Kidney tubule cell (primary cell): Measurements from ENCODE around the gene NEU3.

ENCODE experiments used
- DNase-seq: peaks from one replicate; pipeline ENCODE4 v3.0.0-alpha.2; 2018; ENCODE audit warnings: low spot score

NEU3 gene

GRCh38 chr11:75063741-75064314 lies 75.1 kb downstream of the NEU3 start:
- DNase-seq: peak; percentile 69

- no peak for DNase-seq
These were observed 77.3 kb downstream of the NEU3 start for GRCh38 chr11:75066061-75066460.
